GM12878 (cell line): Measurements from ENCODE around the gene TTL. TPM values are rescaled to one million over a fixed set of nuclear protein-coding genes. Genes with fewer than 3 reads are reported as not detected.
"Not testable (repeated sequence)": the region's sequence is repeated elsewhere in the genome, so short reads cannot be mapped to it uniquely, and the experiment has no call there.

Experiments
- ATAC-seq: fragments of 200-7000 bp; cut with Tn5 transposase; 3 replicates; pipeline ENCODE4 v1.9.1; 2020; ENCODE audit warnings: mild to moderate bottlenecking, moderate library complexity
- BruUV-seq: library from RNA; stranded (reverse); fragments of 400-500 nt; replicated peaks from 2 replicates; lab custom pipeline; 2021; lab: Mats Ljungman, UMichigan
- CTCF ChIA-PET: fragments of 300-600 bp; sonication (Branson Sonifier 250); formaldehyde crosslinking; extraction: SDS; loops from one replicate; lab custom pipeline; 2021; ENCODE audit warnings: inconsistent platforms; lab: Yijun Ruan, JAX
- POLR2A ChIA-PET: fragments of 350-600 bp; formaldehyde crosslinking; extraction: SDS; loops from one replicate; lab custom pipeline; 2021; ENCODE audit warnings: inconsistent platforms; lab: Charles Lee
- RAD21 ChIA-PET: fragments of 300-600 bp; sonication (Branson Sonifier 250); formaldehyde crosslinking; loops from one replicate; lab custom pipeline; 2023; ENCODE audit warnings: antibody characterized with exemption; ENCODE audit not compliant: unreplicated experiment; lab: Charles Lee
- SMC1A ChIA-PET: fragments of 300-600 bp; sonication (Branson Sonifier 250); formaldehyde crosslinking; loops from one replicate; lab custom pipeline; 2023; ENCODE audit not compliant: unreplicated experiment, uncharacterized antibody; lab: Charles Lee
- DNase-seq: peaks from one replicate; pipeline ENCODE4 v3.0.0-alpha.2; 2011; ENCODE audit warnings: low read depth, low spot score
- FAIRE-seq: peaks from 3 replicates; lab custom pipeline; 2011; peaks lifted over from hg19 to GRCh38; lab: Jason Lieb, UNC
- H2AFZ ChIP-seq: 2 replicates; pipeline ENCODE4 v1.6.0; 2011; ENCODE audit warnings: low read depth, low read length, control low read depth; ENCODE audit not compliant: control insufficient read depth
- H3K27ac ChIP-seq: 2 replicates; pipeline ENCODE4 v1.5.1; 2011; ENCODE audit warnings: control low read depth; ENCODE audit not compliant: control insufficient read depth, insufficient read depth
- H3K27me3 ChIP-seq, 2 experiments: replicated peaks in 1 of 2; 2 replicates each; pipeline versions ENCODE4 v1.6.0 to v1.6.1; 2011; ENCODE audit warnings: low read length in 1 of 2; ENCODE audit not compliant: control insufficient read depth in 2 of 2, insufficient read depth in 2 of 2
- H3K36me3 ChIP-seq, 2 experiments: 2 replicates each; pipeline ENCODE4 v1.5.1; 2011; ENCODE audit warnings: low read length in 1 of 2; ENCODE audit not compliant: control insufficient read depth in 2 of 2, insufficient read depth in 2 of 2
- H3K4me1 ChIP-seq: 2 replicates; pipeline ENCODE4 v1.6.1; 2011; ENCODE audit warnings: mild to moderate bottlenecking, low read length, moderate library complexity, mixed read lengths; ENCODE audit not compliant: control insufficient read depth, insufficient read depth
- H3K4me2 ChIP-seq: 2 replicates; pipeline ENCODE4 v1.6.0; 2011; ENCODE audit warnings: control low read depth; ENCODE audit not compliant: control insufficient read depth, insufficient read depth
- H3K4me3 ChIP-seq: fragments of 200-600 bp; sonication (generic); 2 replicates; pipeline ENCODE4 v1.5.1; 2016
- H3K79me2 ChIP-seq: 2 replicates; pipeline ENCODE4 v1.6.0; 2011; ENCODE audit warnings: low read length; ENCODE audit not compliant: control insufficient read depth, insufficient read depth
- H3K9ac ChIP-seq: 2 replicates; pipeline ENCODE4 v1.8.0; 2011; ENCODE audit warnings: low read length, control low read depth, mixed read lengths; ENCODE audit not compliant: control insufficient read depth, insufficient read depth
- H3K9me3 ChIP-seq: replicated peaks from 3 replicates; pipeline ENCODE4 v1.5.1; 2011; ENCODE audit warnings: mild to moderate bottlenecking, low read length; ENCODE audit not compliant: control insufficient read depth, insufficient read depth
- H4K20me1 ChIP-seq: 2 replicates; pipeline ENCODE4 v1.6.0; 2011; ENCODE audit not compliant: control insufficient read depth, insufficient read depth
- CHD2 ChIP-seq: IDR thresholded peaks from 2 replicates; pipeline ENCODE4 v1.6.1; 2011; ENCODE audit warnings: low read depth, low read length, improper control_type of control experiment, borderline replicate concordance
- CTCF ChIP-seq, 3 experiments: IDR thresholded peaks in 2 of 3; conservative IDR thresholded peaks in 1 of 3; 2 replicates each; pipeline ENCODE4 v1.5.1; 2011; ENCODE audit warnings: low read depth in 3 of 3, low read length in 3 of 3, mild to moderate bottlenecking in 3 of 3, control low read depth in 2 of 3, moderate library complexity in 2 of 3, inconsistent platforms in 1 of 3, mixed read lengths in 1 of 3; ENCODE audit not compliant: control insufficient read depth in 2 of 3, insufficient read depth in 1 of 3; ENCODE audit errors: extremely low read depth in 1 of 3
- ETV6 ChIP-seq, 2 experiments: fragments of 450-650 bp in 1 of 2; IDR thresholded peaks in 1 of 2; conservative IDR thresholded peaks in 1 of 2; 2 replicates each; pipeline ENCODE4 v1.6.1; 2014; ENCODE audit warnings: antibody characterized with exemption in 1 of 2, borderline replicate concordance in 1 of 2, low read depth in 1 of 2, mild to moderate bottlenecking in 1 of 2, moderate library complexity in 1 of 2
- PBX3 ChIP-seq: IDR thresholded peaks from 2 replicates; pipeline ENCODE4 v1.6.1; 2011; ENCODE audit warnings: mild to moderate bottlenecking, low read depth, low read length, moderate library complexity; ENCODE audit not compliant: insufficient replicate concordance
- RELB ChIP-seq: fragments of 450-650 bp; IDR thresholded peaks from 2 replicates; pipeline ENCODE4 v1.6.1; 2017; ENCODE audit warnings: low read depth, mild to moderate bottlenecking, moderate library complexity
- SIN3A ChIP-seq: IDR thresholded peaks from 2 replicates; pipeline ENCODE4 v1.6.1; 2012; ENCODE audit warnings: low read depth, low read length, improper control_type of control experiment
- SMAD5 ChIP-seq: IDR thresholded peaks from 2 replicates; pipeline ENCODE4 v1.6.1; 2016; ENCODE audit warnings: antibody characterized with exemption, low read depth
- SRF ChIP-seq, 2 experiments: IDR thresholded peaks; 2 replicates each; pipeline ENCODE4 v1.6.1; 2011; ENCODE audit warnings: low read depth in 2 of 2, low read length in 2 of 2, mild to moderate bottlenecking in 1 of 2, moderate library complexity in 1 of 2
- TBL1XR1 ChIP-seq: IDR thresholded peaks from 2 replicates; pipeline ENCODE4 v1.6.1; 2012; ENCODE audit warnings: low read depth, low read length, improper control_type of control experiment
- USF1 ChIP-seq: IDR thresholded peaks from 2 replicates; pipeline ENCODE4 v1.6.1; 2011; ENCODE audit warnings: borderline replicate concordance, low read depth, mild to moderate bottlenecking, moderate library complexity, mixed read lengths, low read length; ENCODE audit not compliant: insufficient read depth; ENCODE audit errors: extremely low read length
- ZNF622 ChIP-seq: fragments of 450-650 bp; IDR thresholded peaks from 2 replicates; pipeline ENCODE4 v1.6.1; 2017; ENCODE audit warnings: mild to moderate bottlenecking, inconsistent platforms
- WGBS: methylation state at CpG from one replicate; pipeline ENCODE4 v1.1.6; 2016; ENCODE audit warnings: low lambda C conversion rate; ENCODE audit not compliant: insufficient replicate concordance, insufficient coverage; ENCODE audit errors: missing lambda C conversion rate; 5-methylcytosine and 5-hydroxymethylcytosine counted together
- in situ Hi-C: fragments of 300-500 bp; cut with MboI; formaldehyde crosslinking; loops from 9 replicates; pipeline ENCODE4 v1.14.3; 2018; ENCODE audit warnings: mixed read lengths
- intact Hi-C: fragments of 100-400 bp; cut with micrococcal nuclease; formaldehyde crosslinking; loops from one replicate; pipeline ENCODE4 v1.14.2; 2022; ENCODE audit not compliant: unreplicated experiment
- polyA plus RNA-seq, 11 experiments: library from polyadenylated mRNA; depleted of rRNA in 4 of 11; unstranded in 6 of 11; stranded (reverse) in 5 of 11; fragments of >200 nt; fragmentation: Nextera tagmentation in 4 of 11; fragmentation: Illumina TruSeq in 1 of 11; extraction: Ambion mirVana in 4 of 11; extraction: Trizol in 1 of 11; gene quantifications; 1 replicate in 1 of 11; 2 replicates in 10 of 11; pipeline versions ENCODE4 v1.2.1 to v1.2.3, GENCODE V29; 2011 to 2016; ENCODE audit warnings: inconsistent platforms in 2 of 11, missing spikeins in 2 of 11, low read depth in 1 of 11
- total RNA-seq, 4 experiments: library from RNA; depleted of rRNA in 3 of 4; stranded (reverse); fragments of >200 nt in 3 of 4; fragmentation: Illumina TruSeq in 1 of 4; extraction: Trizol in 1 of 4; gene quantifications; 2 replicates each; pipeline versions ENCODE4 v1.2.1 to v1.2.3, GENCODE V29; 2013 to 2021

The TTL gene
- total and polyA plus RNA-seq, 10 of the 15 experiments (the other 5 are each of a cell fraction or from before 2014, with no cell fraction given) = 3.9 to 27.1 (median 16.1) TPM

- ATAC-seq, H3K4me3 ChIP-seq, RAD21 ChIA-PET, H3K4me2 ChIP-seq, SMC1A ChIA-PET, intact Hi-C loops, H3K36me3 ChIP-seq, H3K9me3 ChIP-seq, H3K4me1 ChIP-seq, H3K9ac ChIP-seq, H2AFZ ChIP-seq, H3K27ac ChIP-seq, FAIRE-seq, DNase-seq, H3K79me2 ChIP-seq, H3K27me3 ChIP-seq, BruUV-seq, POLR2A ChIA-PET, in situ Hi-C loops, H4K20me1 ChIP-seq: not testable (repeated sequence)
- CTCF ChIA-PET = interaction anchor here (1.1 kb wide), 1 partner anchor 57 kb away, joined by 4 read pairs; no protein-coding TSS in a partner anchor
Measured at GRCh38 chr2:112536665-112537064, 54.7 kb downstream of the TTL start.

GRCh38 chr2:112539306-112539705 is 57.4 kb downstream of the TTL start:
- Histone ChIP-seq H3K4me2 (no peak overlapping the region), H3K9ac (no peak overlapping the region), H3K27ac (no peak overlapping the region), H3K36me3 (no peaks in the 10 kb centered on the region), H3K9me3 (no peaks in the 10 kb centered on the region), H3K4me1 (no peaks in the 10 kb centered on the region), H3K27me3 (no peaks in the 10 kb centered on the region), H4K20me1 (no peaks in the 10 kb centered on the region), H3K4me3 (no peak overlapping the region), H3K79me2 (peaks cover 23% of the 10 kb centered on the region), H2AFZ (no peak overlapping the region)
- TF ChIP-seq ETV6 (conservative IDR thresholded peaks at IDR 0.05 in 1 of 2, IDR thresholded peaks at IDR 0.05 in 1 of 2; ENCODE audit: borderline replicate concordance in 1 of 2, low read depth in 1 of 2) (no peak), USF1 (no peak), SMAD5 (no peak), RELB (no peak), PBX3 (no peak), CHD2 (no peak), SIN3A (no peak), SRF (IDR thresholded peaks at IDR 0.05; ENCODE audit: low read depth in 2 of 2, low read length in 2 of 2) (no peak), ZNF622 (no peak), CTCF (IDR thresholded peaks at IDR 0.05 in 2 of 3, conservative IDR thresholded peaks at IDR 0.05 in 1 of 3; ENCODE audit: control insufficient read depth in 2 of 3, extremely low read depth in 1 of 3, insufficient read depth in 1 of 3, low read depth in 3 of 3, low read length in 3 of 3) (no peak), TBL1XR1 (no peak)
- ChIA-PET POLR2A (no interaction called here), RAD21 (interaction anchor here (1.2 kb wide), 1 partner anchor 44 kb away, joined by 4 read pairs; no protein-coding TSS in a partner anchor), SMC1A (no interaction called here), CTCF (no interaction called here)
- BruUV-seq = no TSS peak
- in situ Hi-C loops = no loop called here
- ATAC-seq (no peak), DNase-seq (no peak), FAIRE-seq (no peak)
- intact Hi-C loops = no loop called here
- WGBS = 66% methylated on average over 2 of the region's 2 CpGs
